ENCODE measurements around the gene TULP4. TPM values are rescaled to one million over a fixed set of nuclear protein-coding genes. Genes with fewer than 3 reads are reported as not detected.

Gene TULP4
- 10 to 100 TPM; 27.0 to 42.4 (median 32.3) TPM for total RNA-seq
- long read RNA-seq, partial matches to known transcripts = 0 of 1 reads
- long read RNA-seq, other reads (novel, unspliced or antisense) = 1 of 1 reads

GRCh38 chr6:158312165-158312564 lies at the start of gene TULP4:
Gene TULP4 (plus strand): TSS chr6:158312465. CDS start chr6:158314017, 1,552 bp downstream.
- TF ChIP-seq, protein P1, sequence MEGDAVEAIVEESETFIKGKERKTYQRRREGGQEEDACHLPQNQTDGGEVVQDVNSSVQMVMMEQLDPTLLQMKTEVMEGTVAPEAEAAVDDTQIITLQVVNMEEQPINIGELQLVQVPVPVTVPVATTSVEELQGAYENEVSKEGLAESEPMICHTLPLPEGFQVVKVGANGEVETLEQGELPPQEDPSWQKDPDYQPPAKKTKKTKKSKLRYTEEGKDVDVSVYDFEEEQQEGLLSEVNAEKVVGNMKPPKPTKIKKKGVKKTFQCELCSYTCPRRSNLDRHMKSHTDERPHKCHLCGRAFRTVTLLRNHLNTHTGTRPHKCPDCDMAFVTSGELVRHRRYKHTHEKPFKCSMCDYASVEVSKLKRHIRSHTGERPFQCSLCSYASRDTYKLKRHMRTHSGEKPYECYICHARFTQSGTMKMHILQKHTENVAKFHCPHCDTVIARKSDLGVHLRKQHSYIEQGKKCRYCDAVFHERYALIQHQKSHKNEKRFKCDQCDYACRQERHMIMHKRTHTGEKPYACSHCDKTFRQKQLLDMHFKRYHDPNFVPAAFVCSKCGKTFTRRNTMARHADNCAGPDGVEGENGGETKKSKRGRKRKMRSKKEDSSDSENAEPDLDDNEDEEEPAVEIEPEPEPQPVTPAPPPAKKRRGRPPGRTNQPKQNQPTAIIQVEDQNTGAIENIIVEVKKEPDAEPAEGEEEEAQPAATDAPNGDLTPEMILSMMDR (IDR thresholded peaks at IDR 0.05) = no peak
- TF ChIP-seq POLR2A (IDR thresholded peaks at IDR 0.05) = no peak
- ATAC-seq = no peak
- intact Hi-C loops (cut with DNase I) = no loop called here
- Histone ChIP-seq H3K9me3 (no peaks in the 10 kb centered on the region), H3K27me3 (no peaks in the 10 kb centered on the region), H3K4me1 (no peaks in the 10 kb centered on the region), H3K27ac (no peak within 1 kb of the TSS), H3K4me3 (no peak within 1 kb of the TSS), H3K36me3 (peaks cover 0 to 3% (median 0%) of the 10 kb centered on the region in 4 donors)
- WGBS (ENCODE audit: insufficient coverage, low coverage, low lambda C conversion rate, missing lambda C conversion rate) = 61% methylated on average over 6 of the region's 6 CpGs
- DNase-seq = no peak

DNA sequence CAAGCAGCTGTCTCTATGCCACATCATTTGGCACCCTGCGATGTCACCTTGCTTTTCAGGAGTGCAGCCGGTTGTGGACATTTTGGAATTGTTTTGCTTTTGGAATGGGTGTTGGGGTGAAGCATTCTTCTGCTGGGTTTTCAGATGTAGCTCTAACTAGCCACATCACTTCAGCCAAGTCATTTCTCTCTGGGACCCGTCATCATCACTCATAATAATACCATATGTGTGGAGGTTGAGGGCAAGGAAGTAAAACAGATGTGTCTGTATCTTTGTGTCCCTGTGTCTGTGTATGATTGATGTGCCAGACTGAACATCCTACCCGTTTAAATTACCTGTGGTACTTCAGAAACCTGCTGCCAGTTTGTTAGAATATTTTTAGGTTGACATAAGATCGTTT lies 49.5 kb upstream of the TULP4 start:
- no peak for TF ChIP-seq POLR2A (IDR thresholded peaks at IDR 0.05)
- TF ChIP-seq, protein P1 (IDR thresholded peaks at IDR 0.05) = no peak
- H3K9me3 ChIP-seq = no peaks in the 10 kb centered on the region
- no peaks in the 10 kb centered on the region for H3K4me1 ChIP-seq
- intact Hi-C loops (cut with DNase I) = no loop called here
- no peaks in the 10 kb centered on the region for H3K36me3 ChIP-seq
- H3K27me3 ChIP-seq = no peaks in the 10 kb centered on the region
- ATAC-seq = no peak
- 65% methylated on average over 5 of the region's 5 CpGs for WGBS (ENCODE audit: insufficient coverage, low coverage, low lambda C conversion rate, missing lambda C conversion rate)
- DNase-seq = no peak
- H3K27ac ChIP-seq = no peak overlapping the region
- no peak overlapping the region for H3K4me3 ChIP-seq

DNA sequence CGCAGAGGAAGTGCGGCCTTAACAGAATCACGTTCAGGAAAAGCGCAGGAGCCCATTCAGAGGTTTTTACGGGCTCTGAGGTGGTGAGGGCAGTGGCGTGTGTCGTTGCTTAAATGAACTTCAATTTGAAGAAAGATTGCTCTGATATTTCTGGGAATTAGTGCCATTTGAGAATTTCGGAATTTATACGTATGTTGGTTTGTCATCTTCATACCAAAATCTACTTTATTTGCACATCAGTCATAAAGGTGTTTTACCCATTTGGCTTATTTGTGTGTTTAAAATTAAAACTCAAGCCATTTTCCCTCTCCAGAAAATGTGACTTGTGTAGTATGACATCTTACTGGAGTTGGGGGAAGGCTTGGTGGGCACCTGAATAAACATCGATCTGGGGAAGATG lies 48.1 kb upstream of the TULP4 start:
- no peaks in the 10 kb centered on the region for H3K4me1 ChIP-seq
- H3K27me3 ChIP-seq = no peaks in the 10 kb centered on the region
- DNase-seq (no peak), ATAC-seq (no peak)
- intact Hi-C loops (cut with DNase I) = no loop called here
- no peak overlapping the region for H3K4me3 ChIP-seq
- 91% methylated on average over 7 of the region's 10 CpGs for whole genome bisulfite sequencing (ENCODE audit: insufficient coverage, low coverage, low lambda C conversion rate, missing lambda C conversion rate)
- no peak overlapping the region for H3K27ac ChIP-seq
- TF ChIP-seq, protein P1 (IDR thresholded peaks at IDR 0.05) = no peak
- TF ChIP-seq POLR2A (IDR thresholded peaks at IDR 0.05) = no peak
- H3K9me3 ChIP-seq = no peaks in the 10 kb centered on the region
- H3K36me3 ChIP-seq = no peaks in the 10 kb centered on the region

- no peaks in the 10 kb centered on the region for H3K9me3 ChIP-seq
- no peaks in the 10 kb centered on the region for H3K27me3 ChIP-seq
- WGBS (ENCODE audit: insufficient coverage, low coverage, low lambda C conversion rate, missing lambda C conversion rate) = 94% methylated on average over 9 of the region's 9 CpGs
- no peaks in the 10 kb centered on the region for H3K36me3 ChIP-seq
- H3K4me3 ChIP-seq = no peak overlapping the region
- H3K27ac ChIP-seq = no peak overlapping the region
- DNase-seq (no peak), ATAC-seq (no peak)
- TF ChIP-seq, protein P1 (IDR thresholded peaks at IDR 0.05) = no peak
- no peak for TF ChIP-seq POLR2A (IDR thresholded peaks at IDR 0.05)
- peaks cover 0 to 3% (median 0%) of the 10 kb centered on the region in 4 donors for H3K4me1 ChIP-seq
- intact Hi-C loops (cut with DNase I) = no loop called here
Measured at GRCh38 chr6:158266131-158266530, 46.1 kb upstream of the TULP4 start.
